Measurements from ENCODE around the gene PSMC3.

PSMC3 gene

GRCh38 chr11:47411884-47412746 is 14.1 kb downstream of the PSMC3 start:
- no peak for DNase-seq

- no peak for DNase-seq
Observed at GRCh38 chr11:47410370-47411264, 15.6 kb downstream of the PSMC3 start.

GRCh38 chr11:47409440-47410369 is 16.5 kb downstream of the PSMC3 start:
- no peak for DNase-seq

- DNase-seq = no peak
Observed at GRCh38 chr11:47408598-47409439, 17.4 kb downstream of the PSMC3 start.

- DNase-seq = peak; percentile 91
Observed at GRCh38 chr11:47407746-47408590, 18.3 kb downstream of the PSMC3 start, which contains the start of gene SLC39A13. TSS of gene SLC39A13 (plus strand) at chr11:47408590. CDS start at chr11:47410095, 1,505 bp downstream.

- DNase-seq = no peak
Observed at GRCh38 chr11:47406896-47407745, 19.1 kb downstream of the PSMC3 start.

- no peak for DNase-seq
Observed at GRCh38 chr11:47403571-47403970, 22.7 kb downstream of the PSMC3 start.

GRCh38 chr11:47403135-47403534 is 23.1 kb downstream of the PSMC3 start:
- DNase-seq = no peak

GRCh38 chr11:47400768-47401279 is 25.4 kb downstream of the PSMC3 start:
- no peak for DNase-seq

- no peak for DNase-seq
Observed at GRCh38 chr11:47399860-47400767, 26.1 kb downstream of the PSMC3 start.

- no peak for DNase-seq
Observed at GRCh38 chr11:47398551-47398950, 27.7 kb downstream of the PSMC3 start.

GRCh38 chr11:47398011-47398410 is 28.2 kb downstream of the PSMC3 start:
- no peak for DNase-seq

- no peak for DNase-seq
Observed at GRCh38 chr11:47396049-47396320, 30.3 kb downstream of the PSMC3 start.

GRCh38 chr11:47395223-47396048 is 30.8 kb downstream of the PSMC3 start:
- DNase-seq = no peak

GRCh38 chr11:47394322-47395222 is 31.7 kb downstream of the PSMC3 start:
- DNase-seq = no peak

GRCh38 chr11:47394050-47394321 is 32.3 kb downstream of the PSMC3 start:
- DNase-seq = no peak
